NCI-H446 treated with DMSO at 0.1 percent for 48 hours (cell line): ENCODE data around the gene PITPNC1.

Experiments
- DNase-seq: peaks from one replicate; lab custom pipeline; 2025; lab: John Stamatoyannopoulos, UW

Gene PITPNC1

DNA sequence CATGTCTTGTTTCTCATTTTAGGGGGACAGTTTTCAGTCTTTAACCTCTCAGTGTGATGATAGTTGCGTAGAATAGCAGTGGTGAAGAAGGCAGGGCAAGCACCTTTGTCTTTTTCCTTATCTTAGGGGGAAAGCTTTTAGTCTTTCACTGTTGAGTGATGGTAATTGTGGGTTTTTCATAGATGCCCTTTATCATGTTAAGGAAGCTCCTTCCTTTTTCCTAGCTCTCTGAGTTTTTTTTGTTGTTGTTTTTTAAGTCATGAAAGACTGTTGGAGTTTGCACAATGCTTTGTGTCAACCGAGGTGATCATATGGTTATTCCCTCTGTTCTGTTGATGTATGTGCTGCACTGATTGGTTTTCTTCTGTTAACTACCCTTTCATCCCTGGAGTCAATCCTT, 356.4 kb downstream of the PITPNC1 start:
- no peak for DNase-seq

DNA sequence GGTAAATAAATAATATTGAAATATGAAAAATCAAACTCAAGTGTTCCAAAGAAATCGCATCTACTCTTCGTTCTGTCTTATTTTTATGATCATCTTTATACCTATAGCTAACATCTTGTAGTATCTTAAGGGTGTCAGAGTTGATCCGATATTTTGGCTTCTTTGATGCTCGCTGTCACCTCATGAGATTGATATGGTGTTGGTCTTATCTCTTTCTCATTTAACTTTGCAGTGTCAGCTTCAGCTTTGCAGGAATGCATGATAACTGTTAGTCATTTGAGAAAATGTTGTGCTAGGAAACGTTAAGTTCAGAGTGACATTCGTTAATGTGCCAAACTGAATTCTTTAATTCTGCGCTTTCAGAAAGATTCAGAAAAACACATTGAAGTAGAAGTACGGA, 360.1 kb downstream of the PITPNC1 start:
- DNase-seq, result no peak

DNA sequence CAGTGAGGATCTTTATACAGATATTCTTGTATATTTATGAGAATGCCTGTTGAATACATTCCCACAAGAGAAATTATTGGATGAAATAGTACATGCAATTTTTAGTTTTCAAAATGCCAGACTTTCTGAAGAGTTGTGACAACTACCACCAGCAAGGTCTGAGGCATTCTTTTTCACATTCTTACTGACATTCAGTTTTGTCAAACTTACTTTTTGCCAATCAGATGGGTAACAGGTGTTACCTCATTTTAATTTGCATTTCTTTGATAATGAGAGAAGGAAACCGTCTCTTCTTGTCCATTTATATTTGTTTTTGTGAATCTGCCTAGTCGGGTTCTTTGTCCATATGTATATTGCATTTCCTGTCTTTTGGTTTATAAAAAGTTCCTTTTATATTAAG, 364.9 kb downstream of the PITPNC1 start:
- no peak for DNase-seq
